Small intestine (tissue), 7 donors: ENCODE measurements around the gene BCR. TPM values are rescaled to one million over a fixed set of nuclear protein-coding genes. Genes with fewer than 3 reads are reported as not detected.

Experiments
- DNase-seq, 2 donors: peaks; one replicate each; pipeline versions ENCODE4 v3.0.0 to v3.0.0-alpha.2; 2013
- FAIRE-seq: peaks from 2 replicates; lab custom pipeline; 2012; peaks lifted over from hg19 to GRCh38; lab: Jason Lieb, UNC
- H3K27ac ChIP-seq, 3 donors: one replicate each; pipeline ENCODE4 v1.5.1; 2013; ENCODE audit warnings: low read length in 2 of 3, mild to moderate bottlenecking in 2 of 3, control low read depth in 1 of 3, inconsistent platforms in 1 of 3, low read depth in 1 of 3, moderate library complexity in 1 of 3
- H3K27me3 ChIP-seq, 3 donors: one replicate each; pipeline ENCODE4 v1.6.1; 2013; ENCODE audit warnings: low read length in 3 of 3, inconsistent platforms in 1 of 3; ENCODE audit not compliant: control insufficient read depth in 3 of 3, insufficient read depth in 3 of 3
- H3K36me3 ChIP-seq, 3 donors: one replicate each; pipeline ENCODE4 v1.6.1; 2013; ENCODE audit warnings: low read length in 3 of 3, inconsistent platforms in 1 of 3, low read depth in 1 of 3, mild to moderate bottlenecking in 1 of 3, moderate library complexity in 1 of 3; ENCODE audit not compliant: control insufficient read depth in 3 of 3, insufficient read depth in 2 of 3
- H3K4me1 ChIP-seq, 3 donors: one replicate each; pipeline ENCODE4 v1.6.1; 2013; ENCODE audit warnings: low read length in 2 of 3, inconsistent platforms in 1 of 3, low read depth in 1 of 3, mild to moderate bottlenecking in 1 of 3, moderate library complexity in 1 of 3; ENCODE audit not compliant: control insufficient read depth in 3 of 3, insufficient read depth in 2 of 3
- H3K4me3 ChIP-seq, 3 donors: one replicate each; pipeline ENCODE4 v1.5.1; 2013; ENCODE audit warnings: low read length in 3 of 3, control low read depth in 1 of 3, inconsistent platforms in 1 of 3, low read depth in 1 of 3, mild to moderate bottlenecking in 1 of 3, moderate library complexity in 1 of 3
- H3K9me3 ChIP-seq, 2 donors: one replicate each; pipeline ENCODE4 v1.6.1; 2013; ENCODE audit warnings: low read depth in 1 of 2, low read length in 1 of 2; ENCODE audit not compliant: control insufficient read depth in 2 of 2, insufficient read depth in 1 of 2
- WGBS, 3 donors: extraction: QIAGEN DNeasy Blood & Tissue Kit; methylation state at CpG; one replicate each; pipeline ENCODE4 v1.1.7; 2013; 5-methylcytosine and 5-hydroxymethylcytosine counted together
- polyA plus RNA-seq, 4 donors: library from polyadenylated mRNA; stranded (reverse) in 3 of 4; unstranded in 1 of 4; fragments of 200-250 nt in 3 of 4; fragments of 120-200 nt in 1 of 4; gene quantifications; one replicate each; pipeline versions ENCODE4 v1.2.1 to v1.2.3, GENCODE V29; 2013
- donor health status: healthy with polysubstance abuse.
- donor health status: control.
- donor health status: control.
- donor health status: Bipolar disorder and iron deficiency.
- donor health status: healthy.

BCR gene
- polyA plus RNA-seq, 4 donors, result 8.9 to 27.9 (median 19.7) TPM

GRCh38 chr22:23153994-23154393, 26.3 kb upstream of the BCR start:
- DNase-seq (no peak), FAIRE-seq (no peak)
- 76 to 83% (median 81%) methylated on average over 7 of the region's 7 CpGs for WGBS, 3 donors
- Histone ChIP-seq H3K27me3 (no peaks in the 10 kb centered on the region), H3K4me1 (no peaks in the 10 kb centered on the region), H3K4me3 (no peak overlapping the region), H3K9me3 (no peaks in the 10 kb centered on the region), H3K27ac (no peak overlapping the region), H3K36me3 (peaks cover 0 to 20% (median 0%) of the 10 kb centered on the region in 3 donors)

- Histone ChIP-seq H3K27me3 (no peaks in the 10 kb centered on the region), H3K36me3 (peaks cover 0 to 20% (median 0%) of the 10 kb centered on the region in 3 donors), H3K27ac (no peak overlapping the region), H3K4me1 (no peaks in the 10 kb centered on the region), H3K9me3 (no peaks in the 10 kb centered on the region), H3K4me3 (no peak overlapping the region)
- DNase-seq (no peak), FAIRE-seq (no peak)
- 87 to 91% (median 88%) methylated on average over 5 of the region's 5 CpGs for WGBS, 3 donors
These were observed 25.8 kb upstream of the BCR start for GRCh38 chr22:23154461-23154860.

GRCh38 chr22:23155143-23155542, 25.2 kb upstream of the BCR start:
- Histone ChIP-seq H3K27ac (no peak overlapping the region), H3K27me3 (no peaks in the 10 kb centered on the region), H3K4me1 (no peaks in the 10 kb centered on the region), H3K36me3 (peaks cover 0 to 20% (median 0%) of the 10 kb centered on the region in 3 donors), H3K9me3 (no peaks in the 10 kb centered on the region), H3K4me3 (no peak overlapping the region)
- DNase-seq (no peak), FAIRE-seq (no peak)
- 93 to 100% (median 95%) methylated on average over 3 of the region's 3 CpGs for WGBS, 3 donors

GRCh38 chr22:23155831-23156230, 24.5 kb upstream of the BCR start:
- Histone ChIP-seq H3K4me3 (no peak overlapping the region), H3K4me1 (no peaks in the 10 kb centered on the region), H3K27me3 (no peaks in the 10 kb centered on the region), H3K27ac (no peak overlapping the region), H3K36me3 (peaks cover 0 to 20% (median 0%) of the 10 kb centered on the region in 3 donors), H3K9me3 (no peaks in the 10 kb centered on the region)
- 92 to 97% (median 96%) methylated on average over 9 of the region's 9 CpGs for WGBS, 3 donors
- DNase-seq (no peak), FAIRE-seq (no peak)

GRCh38 chr22:23156286-23156685, 24.0 kb upstream of the BCR start:
- FAIRE-seq (no peak), DNase-seq (no peak)
- peaks cover 0 to 17% (median 0%) of the 10 kb centered on the region in 3 donors for H3K36me3 ChIP-seq
- H3K4me3 ChIP-seq, result no peak overlapping the region
- no peaks in the 10 kb centered on the region for H3K9me3 ChIP-seq
- H3K27ac ChIP-seq, result no peak overlapping the region
- WGBS, 3 donors, result 47 to 58% (median 56%) methylated on average over 8 of the region's 8 CpGs
- no peaks in the 10 kb centered on the region for H3K4me1 ChIP-seq
- no peaks in the 10 kb centered on the region for H3K27me3 ChIP-seq

GRCh38 chr22:23157560-23158515, 22.5 kb upstream of the BCR start:
- Histone ChIP-seq H3K4me1 (no peaks in the 10 kb centered on the region), H3K9me3 (no peaks in the 10 kb centered on the region), H3K27ac (no peak overlapping the region), H3K36me3 (peaks cover 0 to 20% (median 0%) of the 10 kb centered on the region in 3 donors), H3K27me3 (no peaks in the 10 kb centered on the region), H3K4me3 (no peak overlapping the region)
- 56 to 81% (median 66%) methylated on average over 22 of the region's 22 CpGs for WGBS, 3 donors
- FAIRE-seq (no peak), DNase-seq (no peak)

- no peaks in the 10 kb centered on the region for H3K27me3 ChIP-seq
- FAIRE-seq (no peak), DNase-seq (no peak)
- H3K36me3 ChIP-seq, result peaks cover 0 to 16% (median 0%) of the 10 kb centered on the region in 3 donors
- H3K27ac ChIP-seq, result no peak overlapping the region
- 83 to 84% (median 84%) methylated on average over 14 of the region's 14 CpGs for WGBS, 3 donors
- no peak overlapping the region for H3K4me3 ChIP-seq
- no peaks in the 10 kb centered on the region for H3K9me3 ChIP-seq
- H3K4me1 ChIP-seq, result no peaks in the 10 kb centered on the region
These were observed 21.6 kb upstream of the BCR start for GRCh38 chr22:23158516-23159290.

GRCh38 chr22:23159291-23159630, 21.0 kb upstream of the BCR start:
- no peak overlapping the region for H3K4me3 ChIP-seq
- DNase-seq (no peak), FAIRE-seq (no peak)
- WGBS, 3 donors, result 89 to 90% (median 89%) methylated on average over 6 of the region's 6 CpGs
- H3K4me1 ChIP-seq, result no peaks in the 10 kb centered on the region
- no peak overlapping the region for H3K27ac ChIP-seq
- H3K36me3 ChIP-seq, result peaks cover 0 to 13% (median 0%) of the 10 kb centered on the region in 3 donors
- H3K9me3 ChIP-seq, result no peaks in the 10 kb centered on the region
- no peaks in the 10 kb centered on the region for H3K27me3 ChIP-seq
